ENCODE measurements around the gene LATS1.
"Not testable (repeated sequence)": the region's sequence is repeated elsewhere in the genome, so short reads cannot be mapped to it uniquely, and the experiment has no call there.

Gene LATS1

GRCh38 chr6:149729824-149730223 lies 11.9 kb upstream of the LATS1 start:
- FAIRE-seq (no peak), DNase-seq (ENCODE audit: insufficient read length, low spot score) (no peak)

GRCh38 chr6:149728499-149729234 lies 10.8 kb upstream of the LATS1 start:
- no peak for DNase-seq (ENCODE audit: insufficient read length, low spot score)
- no peak for FAIRE-seq

- DNase-seq (ENCODE audit: insufficient read length, low spot score) = no peak
- FAIRE-seq = no peak
Observed at GRCh38 chr6:149727793-149728498, 10.0 kb upstream of the LATS1 start.

- DNase-seq (ENCODE audit: insufficient read length, low spot score) = no peak
- no peak for FAIRE-seq
Observed at GRCh38 chr6:149725785-149726184, 7.9 kb upstream of the LATS1 start.

- FAIRE-seq = no peak
- peak; percentile 42 for DNase-seq (ENCODE audit: insufficient read length, low spot score)
Observed at GRCh38 chr6:149723771-149724417, 6.0 kb upstream of the LATS1 start.

- DNase-seq (ENCODE audit: insufficient read length, low spot score) (no peak), FAIRE-seq (no peak)
Observed at GRCh38 chr6:149723262-149723661, 5.4 kb upstream of the LATS1 start.

GRCh38 chr6:149719531-149719930 lies 1.6 kb upstream of the LATS1 start:
- FAIRE-seq = no peak
- DNase-seq (ENCODE audit: insufficient read length, low spot score) = no peak

GRCh38 chr6:149717255-149717587 lies 680 bp downstream of the LATS1 start:
- DNase-seq (ENCODE audit: insufficient read length, low spot score) (no peak), FAIRE-seq (no peak)

DNA sequence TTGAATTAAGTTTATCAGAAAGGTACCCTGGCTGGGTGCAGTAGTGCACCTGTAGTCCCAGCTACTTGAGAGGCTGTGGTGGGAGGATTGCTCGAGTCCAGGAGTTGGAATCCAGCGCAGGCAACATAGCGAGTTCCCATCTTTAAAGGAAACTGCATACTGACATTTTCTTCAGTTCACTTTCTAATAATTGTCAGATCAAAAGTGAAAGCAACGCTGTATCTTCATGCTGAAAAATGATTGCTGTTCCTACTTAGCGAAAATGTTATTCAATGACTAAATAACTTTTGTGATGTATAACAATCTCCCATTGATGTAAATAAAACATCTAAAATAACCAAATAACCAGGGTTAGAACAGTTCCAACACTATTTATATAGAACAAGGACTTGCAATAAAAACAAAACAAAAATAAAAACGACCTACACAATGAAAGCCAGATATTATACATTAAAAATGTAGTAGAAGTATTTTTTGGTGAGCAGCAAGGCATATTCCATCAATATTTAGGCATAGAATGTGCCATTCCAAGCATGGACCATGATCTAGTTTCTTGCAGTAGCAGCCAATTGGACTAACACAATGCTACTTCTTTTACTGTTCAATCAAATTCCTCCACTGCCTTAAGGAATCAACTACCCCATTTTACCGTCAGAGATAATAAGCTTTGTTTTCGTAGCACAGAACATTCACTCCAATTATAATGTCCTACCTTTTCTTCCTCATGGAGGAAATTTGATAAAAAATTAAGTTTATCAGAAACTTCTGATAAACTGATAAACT lies 1.5 kb downstream of the LATS1 start:
- FAIRE-seq = no peak
- peak; percentile 10 for DNase-seq (ENCODE audit: insufficient read length, low spot score)

GRCh38 chr6:149714442-149714841 lies 3.5 kb downstream of the LATS1 start:
- DNase-seq (ENCODE audit: insufficient read length, low spot score) (no peak), FAIRE-seq (no peak)

- no peak for FAIRE-seq
- DNase-seq (ENCODE audit: insufficient read length, low spot score) = no peak
Observed at GRCh38 chr6:149711711-149712110, 6.2 kb downstream of the LATS1 start.

DNA sequence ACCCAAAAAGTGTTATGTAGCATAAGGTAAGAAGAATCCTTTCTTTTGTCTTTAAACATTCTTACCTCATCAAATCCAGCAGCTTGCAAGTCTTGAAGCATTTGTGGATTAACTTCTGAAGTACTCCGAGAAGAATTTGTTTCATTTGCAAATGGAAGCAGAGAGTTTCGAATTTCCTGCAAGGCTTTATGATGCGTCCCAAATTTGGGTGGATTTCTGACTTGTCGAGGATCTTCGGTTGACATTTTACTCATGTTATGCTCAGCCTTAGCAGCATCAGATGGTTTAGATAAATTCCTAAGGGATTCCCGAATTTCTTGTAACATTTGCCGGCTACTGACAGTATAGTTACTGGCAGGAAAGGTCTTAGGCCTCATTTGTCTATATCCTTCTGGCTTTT lies 16.2 kb downstream of the LATS1 start:
- FAIRE-seq (no peak), DNase-seq (ENCODE audit: insufficient read length, low spot score) (no peak)

- no peak for FAIRE-seq
- DNase-seq (ENCODE audit: insufficient read length, low spot score) = no peak
Observed at GRCh38 chr6:149699150-149699549, 18.8 kb downstream of the LATS1 start.

GRCh38 chr6:149698175-149698574 lies 19.7 kb downstream of the LATS1 start:
- no peak for DNase-seq (ENCODE audit: insufficient read length, low spot score)
- FAIRE-seq = no peak

GRCh38 chr6:149696901-149697300 lies 21.0 kb downstream of the LATS1 start:
- DNase-seq (ENCODE audit: insufficient read length, low spot score) (peak; percentile 27), FAIRE-seq (no peak)

- DNase-seq (ENCODE audit: insufficient read length, low spot score) (no peak), FAIRE-seq (no peak)
Observed at GRCh38 chr6:149694921-149695320, 23.0 kb downstream of the LATS1 start.

GRCh38 chr6:149691201-149691600 lies 26.7 kb downstream of the LATS1 start:
- DNase-seq (ENCODE audit: insufficient read length, low spot score) (no peak), FAIRE-seq (no peak)

DNA sequence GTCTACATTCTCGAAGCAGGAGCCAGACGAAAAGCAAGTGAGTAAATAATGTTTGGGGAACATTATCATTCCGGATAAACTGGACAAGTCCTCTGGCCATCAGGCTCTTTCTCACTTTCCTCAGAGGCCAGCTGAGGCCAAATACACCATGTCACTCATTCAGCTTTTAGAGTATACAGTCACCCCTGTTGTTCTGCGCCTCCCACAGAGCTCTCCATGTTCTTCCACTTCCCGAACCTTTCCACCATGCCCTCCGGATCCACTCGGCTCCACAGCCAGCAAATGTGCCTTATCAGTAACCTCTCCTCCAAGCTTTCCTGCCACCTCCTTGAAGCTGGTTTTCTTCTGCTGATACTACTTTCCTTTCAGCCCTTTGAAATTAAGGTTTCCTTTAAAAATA lies 31.7 kb downstream of the LATS1 start:
- FAIRE-seq = no peak

DNA sequence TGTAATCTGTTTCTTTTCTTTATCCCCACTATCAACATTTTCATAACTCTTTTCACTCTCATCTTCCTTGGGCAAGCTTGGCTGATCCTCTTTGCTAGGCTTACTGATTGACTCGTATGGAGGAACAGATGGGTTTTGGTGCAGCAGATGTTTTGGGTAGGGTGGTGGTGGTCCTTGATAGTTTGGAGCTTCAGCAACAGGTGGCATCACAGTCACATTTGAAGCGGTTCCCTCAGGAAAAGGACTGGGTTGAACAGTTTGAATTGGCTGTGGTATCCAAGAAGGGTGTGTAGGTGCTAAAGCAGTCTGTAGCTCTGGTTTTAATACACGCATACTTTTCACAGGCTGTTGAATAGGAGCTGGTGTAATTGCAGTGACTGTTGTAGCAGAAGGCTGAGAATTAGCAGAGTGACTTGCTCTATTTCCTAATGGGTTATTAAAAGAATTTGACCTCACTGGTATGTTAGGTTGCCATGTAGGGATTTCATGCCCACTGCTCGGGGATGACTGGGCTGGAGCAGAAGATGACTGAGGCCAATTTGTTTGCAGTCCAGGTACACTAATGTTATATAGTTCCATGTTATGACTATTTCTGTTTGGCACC lies 34.5 kb downstream of the LATS1 start:
- FAIRE-seq (no peak), DNase-seq (ENCODE audit: insufficient read length, low spot score) (no peak)

More for the DNA sequence above, 31.7 kb downstream of the LATS1 start:
- DNase-seq (ENCODE audit: insufficient read length, low spot score) = no peak

DNA sequence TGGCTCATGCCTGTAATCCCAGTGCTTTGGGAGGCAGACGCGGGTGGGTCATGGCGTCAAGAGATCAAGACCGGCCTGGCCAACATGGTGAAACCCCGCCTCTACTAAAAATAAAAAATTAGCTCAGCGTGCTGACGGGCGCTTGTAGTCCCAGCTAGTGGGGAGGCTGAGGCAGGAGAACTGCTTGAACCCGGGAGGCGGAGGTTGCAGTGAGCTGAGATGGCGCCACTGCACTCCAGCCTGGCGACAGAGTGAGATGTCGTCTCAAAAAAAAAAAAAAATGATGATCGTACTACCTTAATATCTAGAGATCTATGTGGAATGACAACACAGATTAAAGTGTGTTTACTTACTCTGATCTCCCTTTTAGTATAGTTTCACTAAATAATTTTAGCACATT lies 36.1 kb downstream of the LATS1 start:
- not testable (repeated sequence) for DNase-seq (ENCODE audit: insufficient read length, low spot score); FAIRE-seq

GRCh38 chr6:149681209-149681608 lies 36.7 kb downstream of the LATS1 start:
- DNase-seq (ENCODE audit: insufficient read length, low spot score) = no peak
- FAIRE-seq = no peak
